Measurements from ENCODE around the gene VSTM2B.
"Not testable (repeated sequence)": the region's sequence is repeated elsewhere in the genome, so short reads cannot be mapped to it uniquely, and the experiment has no call there.

VSTM2B gene

DNA sequence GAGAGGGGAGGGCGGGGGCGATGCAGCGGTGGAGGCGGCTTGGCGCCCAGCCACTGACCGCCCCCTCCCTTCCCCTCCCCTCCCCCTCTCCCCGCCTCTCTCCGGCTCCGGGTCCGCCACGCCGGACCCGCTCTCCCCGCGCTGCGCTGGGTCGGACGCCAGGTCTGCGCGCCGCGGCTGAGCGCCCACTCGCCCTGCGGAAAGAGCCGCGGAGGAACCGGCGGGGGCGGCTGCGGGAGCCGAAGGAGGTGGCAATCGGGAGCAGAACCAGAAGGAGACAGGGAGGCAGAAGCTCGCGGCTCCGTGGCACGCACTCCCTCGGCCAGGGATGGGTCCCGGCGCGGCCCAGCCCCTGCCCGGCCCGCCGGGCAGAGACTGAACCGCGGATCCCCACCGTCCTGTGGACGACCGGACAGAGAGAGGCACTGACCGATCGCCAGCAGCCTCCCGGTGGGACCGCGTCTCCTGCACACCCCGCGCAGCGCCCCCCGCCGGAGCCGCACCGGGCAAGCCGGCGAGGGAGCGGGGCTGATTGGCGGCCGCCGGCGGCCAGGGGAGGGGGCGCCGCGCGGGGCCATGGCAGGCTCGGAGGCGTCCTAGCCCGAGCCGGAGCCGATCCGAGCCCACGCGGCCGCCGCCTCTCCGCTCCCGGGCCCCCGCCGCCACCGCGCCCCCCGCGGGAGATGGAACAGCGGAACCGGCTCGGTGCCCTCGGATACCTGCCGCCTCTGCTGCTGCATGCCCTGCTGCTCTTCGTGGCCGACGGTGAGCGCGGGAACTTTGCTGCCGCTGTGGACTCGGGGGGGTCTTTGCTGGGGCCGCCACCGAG lies at the start of gene VSTM2B:
Gene VSTM2B, plus strand, starts transcription at position 94 of the 829 bp plus-strand sequence. Its CDS starts 590 bp downstream, at position 684.
- no peak for DNase-seq

DNA sequence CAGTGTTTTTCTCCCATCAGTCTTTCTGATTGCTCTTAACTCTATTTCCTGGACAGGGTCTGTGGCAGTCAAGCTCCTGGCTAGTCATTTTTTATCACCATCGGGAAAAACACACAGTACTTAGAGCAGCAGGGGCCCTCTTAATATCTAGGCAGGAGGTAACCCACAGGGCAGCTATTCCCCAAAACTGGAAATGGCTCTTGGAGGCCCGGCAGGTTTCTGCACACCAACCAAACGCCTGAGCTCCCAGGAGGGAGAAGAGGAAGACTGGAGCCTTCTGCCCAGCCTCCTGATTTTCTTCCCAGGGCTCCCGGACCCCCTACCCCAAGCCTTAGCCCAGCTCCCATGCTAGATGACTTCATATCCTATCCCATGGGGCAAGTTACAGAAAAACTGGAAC lies 49.3 kb upstream of the VSTM2B start:
- no peak for DNase-seq

DNA sequence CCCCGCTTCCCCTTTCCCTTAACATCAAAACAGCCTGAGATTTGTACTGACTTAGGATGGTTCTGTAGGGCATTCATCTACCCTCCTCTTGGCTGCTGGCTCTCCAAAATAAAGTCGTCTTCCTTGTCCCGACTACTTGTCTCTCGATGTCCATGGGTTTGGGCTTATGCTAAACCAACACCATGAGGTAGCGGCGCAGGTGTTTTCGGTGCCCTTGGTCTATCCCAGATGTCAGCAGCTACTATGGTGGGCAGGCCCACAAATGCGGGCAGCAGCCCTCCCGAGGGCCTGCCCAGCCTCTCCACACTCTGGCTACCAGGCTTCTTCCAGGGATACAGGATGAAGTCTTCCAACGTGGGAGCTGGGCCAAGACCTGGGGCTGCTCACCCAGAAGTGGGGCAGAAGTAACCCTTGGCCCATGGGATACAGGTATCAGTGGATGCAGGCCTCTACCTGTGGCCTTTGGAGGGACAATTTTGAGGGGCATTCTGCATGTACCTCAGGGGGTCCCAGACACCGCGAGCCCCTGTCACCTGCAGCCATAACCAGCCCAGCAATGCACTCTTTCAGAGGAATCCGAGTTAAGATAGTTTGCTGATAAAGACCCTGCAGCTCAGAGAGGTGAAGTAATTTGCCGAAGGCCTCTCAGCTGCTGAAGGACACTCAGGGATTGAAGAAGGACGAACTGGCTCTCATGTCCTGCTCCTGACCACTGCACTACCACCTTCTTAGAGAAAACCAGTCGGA lies 47.8 kb upstream of the VSTM2B start:
- no peak for DNase-seq

DNA sequence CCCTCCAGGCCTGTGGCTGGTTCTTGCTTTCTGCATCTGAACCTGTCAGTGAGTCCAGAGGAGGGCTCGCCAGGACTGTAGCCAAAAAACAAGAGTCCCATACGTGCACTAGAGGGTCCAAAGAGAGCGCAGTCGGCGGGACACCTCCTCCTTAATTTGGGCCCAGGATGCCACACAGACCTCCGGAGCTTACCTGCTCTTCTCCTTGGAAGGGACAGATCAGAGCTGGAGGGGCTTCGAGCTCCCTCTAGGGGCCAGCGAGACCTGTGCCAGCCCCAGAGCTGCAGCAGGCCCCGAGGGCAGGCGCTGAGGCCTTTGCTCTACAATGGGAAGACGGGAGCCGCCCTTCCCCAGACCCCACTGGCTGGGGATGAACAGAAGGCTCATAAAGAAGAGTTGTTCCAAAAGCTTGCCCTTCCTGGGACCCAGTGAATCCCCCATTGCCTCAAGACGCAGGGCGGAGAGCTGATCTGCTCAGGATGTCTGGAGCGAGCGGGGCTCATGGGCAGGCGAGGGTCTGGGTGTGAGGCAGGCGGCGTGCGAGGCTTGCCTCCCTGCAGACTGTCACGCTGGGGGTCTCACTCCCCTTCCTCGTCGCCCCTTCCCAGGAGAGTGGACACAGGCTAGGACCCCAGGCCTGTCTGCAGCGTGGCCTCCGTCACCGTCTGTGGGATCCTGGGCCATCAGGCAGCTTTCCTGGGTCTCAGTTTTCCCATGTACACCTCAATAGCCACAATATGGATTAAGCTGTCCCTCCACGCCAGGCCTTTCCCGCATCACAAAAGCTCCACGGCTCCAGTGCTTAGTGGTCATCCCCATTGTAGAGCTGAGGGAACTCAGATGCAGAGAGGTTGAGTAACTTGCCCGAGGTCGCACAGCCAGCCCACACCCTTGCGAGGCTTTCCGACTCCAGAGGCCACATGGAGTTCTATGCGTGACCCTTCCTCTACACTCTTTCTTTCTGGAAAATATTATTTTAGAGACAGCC lies 46.9 kb upstream of the VSTM2B start:
- no peak for DNase-seq

DNA sequence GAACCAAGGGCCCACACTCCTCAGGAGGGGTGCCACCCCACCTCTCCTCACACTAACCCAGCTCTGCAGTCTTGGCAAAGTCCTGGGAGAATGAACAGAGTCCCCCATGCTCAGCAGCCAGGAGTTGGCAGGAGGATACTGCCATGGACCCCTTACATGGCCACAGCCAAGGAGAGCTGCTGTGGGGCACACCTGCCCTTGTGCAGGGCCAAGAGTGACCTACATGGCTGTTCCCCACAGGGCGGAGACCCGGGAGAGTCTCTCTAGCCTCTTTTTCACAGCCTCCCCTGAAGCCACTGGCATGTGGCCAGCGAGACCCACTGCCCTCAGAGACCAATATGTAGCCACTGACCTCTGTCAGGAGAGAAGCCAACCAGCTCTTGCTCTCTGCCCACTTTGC lies 45.9 kb upstream of the VSTM2B start:
- DNase-seq = no peak

DNA sequence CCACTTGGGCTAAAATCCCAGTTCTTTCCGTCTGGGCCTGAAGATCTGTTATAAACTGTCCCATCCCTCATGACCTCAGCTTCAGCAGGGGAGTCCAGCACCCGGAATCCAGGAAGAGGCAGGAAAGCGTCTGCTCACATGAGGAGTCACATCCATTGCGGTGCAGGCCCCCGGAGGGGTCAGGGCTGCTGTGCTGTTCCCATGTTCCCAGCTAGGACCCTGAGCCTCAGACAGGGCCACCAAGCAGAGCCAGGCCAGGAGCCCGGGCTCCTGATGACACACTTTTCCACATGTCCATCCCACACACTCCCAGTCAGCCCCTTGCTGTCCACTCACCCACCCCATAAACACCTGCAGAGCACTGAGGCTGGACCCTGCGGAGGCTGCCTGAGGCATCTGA lies 45.3 kb upstream of the VSTM2B start:
- no peak for DNase-seq

DNA sequence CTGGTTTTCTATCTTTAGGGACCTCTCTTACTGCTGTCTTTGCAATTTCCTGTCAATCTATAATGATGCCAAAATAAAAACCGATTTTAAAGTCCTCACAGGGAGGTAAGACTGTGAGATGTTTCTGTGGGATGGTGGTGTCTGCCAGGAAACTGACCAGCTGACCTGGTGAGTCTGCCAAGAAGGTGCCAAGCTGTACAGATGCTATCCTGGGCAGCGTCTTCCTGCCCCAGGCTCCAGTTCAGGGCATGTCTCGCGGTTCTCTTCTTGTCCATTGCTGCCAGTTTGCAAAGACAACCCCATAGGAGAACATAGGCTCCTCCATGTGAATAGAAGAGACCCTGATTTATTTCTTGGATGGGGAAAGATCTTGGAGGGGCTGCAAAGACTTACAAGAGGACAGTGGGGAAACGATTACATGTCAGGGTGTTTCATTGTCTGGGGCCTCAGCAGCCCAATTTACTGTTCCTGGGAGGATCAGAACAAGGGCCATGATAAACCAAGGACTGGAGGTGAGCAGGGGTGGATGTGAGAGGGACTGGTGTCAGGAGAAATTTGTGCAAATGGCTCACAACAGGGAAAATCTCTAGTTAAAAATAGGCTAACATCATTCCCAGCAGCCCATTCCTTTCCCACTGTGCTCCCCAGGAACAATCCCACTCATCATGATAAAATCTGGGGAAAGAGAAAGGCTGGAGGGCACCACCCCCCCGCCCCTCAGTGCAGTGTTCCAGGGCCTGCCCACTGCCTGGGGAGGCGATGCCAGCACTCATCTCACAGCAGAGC lies 42.7 kb upstream of the VSTM2B start:
- DNase-seq = no peak

DNA sequence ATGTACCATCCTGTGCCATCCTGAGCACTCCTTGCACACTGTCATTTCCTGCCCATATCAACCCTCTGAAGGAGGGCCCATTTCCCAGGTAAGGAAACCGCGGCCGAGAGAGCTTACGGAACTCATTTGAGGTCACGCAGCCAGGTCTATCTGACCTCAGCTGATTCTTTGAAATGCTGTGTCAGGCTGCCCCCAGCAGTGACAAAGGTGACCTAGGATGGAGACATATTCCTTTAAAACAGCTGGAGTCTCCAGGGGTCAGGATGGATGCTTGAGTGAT lies 42.2 kb upstream of the VSTM2B start:
- DNase-seq = no peak

DNA sequence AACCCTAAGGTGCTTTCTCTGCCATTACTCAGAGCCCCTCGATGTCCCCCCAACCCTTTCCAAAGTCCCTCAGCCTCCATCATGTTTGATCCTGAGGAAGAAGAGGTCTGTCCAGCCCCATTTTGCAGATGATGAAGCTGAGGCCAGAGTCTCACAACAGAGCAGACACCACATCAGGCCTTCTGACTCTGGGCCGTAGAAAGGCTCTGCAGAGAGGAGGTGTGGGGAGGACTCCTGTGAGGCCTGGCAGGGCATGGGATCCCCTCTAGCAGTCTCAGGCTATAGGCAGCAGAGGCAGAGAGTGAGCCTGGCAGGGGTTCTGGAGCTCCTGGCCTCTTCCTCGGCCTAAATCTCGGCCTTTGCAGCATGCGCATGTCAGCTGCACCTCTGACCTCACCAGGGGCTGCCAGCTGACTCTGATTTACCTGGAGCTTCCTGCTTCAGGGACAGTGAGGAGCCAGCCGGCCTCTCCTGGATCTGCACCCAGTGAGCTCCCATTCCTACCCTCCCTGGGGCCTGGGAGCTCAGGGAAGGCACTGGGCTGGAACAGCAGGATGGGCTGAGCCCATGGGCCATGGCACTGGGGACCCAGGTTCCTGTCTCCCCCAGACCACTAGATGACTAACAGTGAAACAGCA lies 41.7 kb upstream of the VSTM2B start:
- no peak for DNase-seq

DNA sequence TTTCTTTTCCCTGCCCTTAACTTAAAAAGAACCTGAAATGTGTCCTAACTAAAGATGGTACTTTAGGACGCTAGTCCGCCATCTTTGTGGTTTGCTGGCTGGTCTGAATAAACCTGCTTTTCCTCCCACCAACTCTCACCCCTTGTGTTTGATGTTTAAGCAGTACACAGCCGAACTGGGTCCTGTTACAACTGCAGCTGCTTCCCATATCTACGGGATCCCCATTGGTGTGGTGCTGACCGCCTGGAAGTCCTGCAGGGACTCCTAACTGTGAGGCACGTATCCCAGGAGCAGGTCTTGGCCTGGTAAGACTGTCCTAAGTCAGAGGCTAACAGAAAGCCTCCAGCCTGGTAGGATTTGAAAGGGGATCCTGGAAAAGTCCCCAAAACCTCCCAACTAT lies 40.9 kb upstream of the VSTM2B start:
- DNase-seq = no peak

DNA sequence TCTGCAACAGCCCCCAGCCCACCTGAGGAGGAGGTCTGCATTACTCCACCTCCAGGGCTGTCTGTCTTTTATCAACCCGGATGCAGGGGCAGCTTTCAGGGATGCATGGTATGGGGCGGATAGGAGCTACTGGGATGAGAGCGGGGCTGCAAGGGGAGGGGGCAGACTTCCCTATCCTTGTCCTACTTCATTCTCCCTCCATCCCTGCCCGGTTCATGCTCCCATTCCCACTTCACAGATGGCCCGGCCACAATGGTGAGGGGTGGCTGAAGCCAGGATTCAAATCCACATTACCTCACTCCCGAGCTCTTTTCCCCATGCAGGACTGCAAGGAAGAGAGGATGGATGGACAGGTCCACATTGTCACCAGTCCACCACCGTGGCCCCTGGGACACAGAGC lies 40.5 kb upstream of the VSTM2B start:
- no peak for DNase-seq

DNA sequence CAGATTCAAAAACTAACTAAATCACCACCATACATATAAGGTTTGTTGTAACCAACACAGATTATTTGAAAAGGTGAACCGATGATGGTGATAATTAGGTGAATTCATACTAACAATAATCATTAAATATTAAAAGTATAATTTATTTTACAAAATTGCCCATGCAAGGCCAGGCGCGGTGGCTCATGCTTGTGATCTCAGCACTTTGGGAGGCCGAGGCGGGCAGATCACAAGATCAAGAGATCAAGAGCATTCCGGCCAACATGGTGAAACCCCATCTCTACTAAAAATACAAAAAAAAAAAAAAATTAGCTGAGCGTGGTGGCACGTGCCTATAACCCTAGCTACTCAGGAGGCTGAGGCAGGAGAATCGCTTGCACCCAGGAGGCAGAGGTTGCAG lies 38.8 kb upstream of the VSTM2B start:
- DNase-seq = not testable (repeated sequence)

DNA sequence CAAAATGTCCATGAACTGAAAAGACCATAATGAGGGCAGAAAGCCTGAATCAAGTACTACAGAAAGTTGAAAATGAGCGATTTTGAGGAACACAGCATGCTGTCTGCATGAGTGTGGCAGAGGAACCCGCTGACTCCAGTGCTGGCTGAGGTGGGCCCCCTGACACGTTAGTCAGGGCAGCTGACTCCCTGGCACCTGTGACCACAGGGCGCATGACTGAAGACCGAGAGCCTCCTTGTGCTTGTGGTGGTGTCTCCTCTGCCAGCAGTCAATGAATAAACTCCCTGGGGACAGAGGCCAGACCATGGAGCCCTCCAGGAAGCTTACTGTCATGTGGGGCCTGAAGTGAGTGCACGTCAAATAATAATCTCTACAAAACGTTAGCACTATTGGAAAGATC lies 38.4 kb upstream of the VSTM2B start:
- no peak for DNase-seq

DNA sequence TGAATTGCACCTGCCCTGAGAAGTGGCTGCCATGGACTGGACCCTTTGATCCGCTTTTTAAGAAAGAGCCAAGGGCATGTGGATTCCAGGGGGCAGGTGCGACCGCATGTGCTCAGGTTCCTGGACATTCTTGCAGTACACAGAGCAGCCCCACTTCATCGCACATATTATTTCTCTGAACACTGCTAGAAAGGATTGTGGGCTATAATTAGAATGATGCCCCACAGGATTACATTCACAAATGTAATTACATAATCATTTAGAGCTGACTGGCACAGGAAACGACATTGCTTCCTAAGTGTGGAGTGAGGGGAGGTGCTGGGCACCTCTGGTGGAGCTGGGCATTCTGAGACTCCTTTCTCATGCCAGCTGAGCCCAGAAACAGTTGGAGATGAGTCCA lies 37.5 kb upstream of the VSTM2B start:
- DNase-seq = no peak

DNA sequence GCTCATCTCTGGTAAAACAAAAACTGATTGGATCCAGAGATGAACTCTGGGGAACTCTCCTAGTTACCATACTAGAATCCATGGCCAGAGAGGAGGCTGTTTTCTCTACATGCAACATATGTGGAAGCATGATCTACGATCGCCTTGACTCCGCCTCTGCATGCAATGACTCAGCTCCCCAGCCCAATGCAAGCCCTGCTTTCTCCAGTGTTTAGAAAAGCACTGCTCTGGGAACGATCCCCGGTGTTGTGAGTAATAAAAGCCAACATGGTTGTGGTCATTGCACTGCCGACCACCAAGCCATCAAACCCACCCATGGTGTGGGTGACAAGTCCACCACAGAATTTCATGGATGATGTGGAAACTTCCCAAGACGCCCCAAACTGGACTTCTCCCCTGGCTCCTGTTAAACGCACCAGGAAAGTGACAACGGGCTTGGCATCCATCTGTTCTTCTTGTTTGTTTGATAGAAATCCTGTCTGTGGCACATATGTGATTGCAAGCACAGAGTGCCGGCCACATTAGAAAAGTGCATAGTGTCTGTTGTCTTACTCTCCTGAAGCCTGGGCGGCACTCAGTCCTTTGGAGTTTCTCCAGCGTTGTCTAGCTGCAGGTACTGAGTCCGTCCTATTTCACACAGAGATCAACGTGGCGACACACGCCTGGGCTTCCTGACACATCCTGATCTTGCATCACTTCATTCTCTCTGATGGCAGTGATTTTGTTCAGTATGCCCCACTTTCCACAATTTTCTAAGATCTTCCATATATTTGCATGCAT lies 36.4 kb upstream of the VSTM2B start:
- DNase-seq = no peak

DNA sequence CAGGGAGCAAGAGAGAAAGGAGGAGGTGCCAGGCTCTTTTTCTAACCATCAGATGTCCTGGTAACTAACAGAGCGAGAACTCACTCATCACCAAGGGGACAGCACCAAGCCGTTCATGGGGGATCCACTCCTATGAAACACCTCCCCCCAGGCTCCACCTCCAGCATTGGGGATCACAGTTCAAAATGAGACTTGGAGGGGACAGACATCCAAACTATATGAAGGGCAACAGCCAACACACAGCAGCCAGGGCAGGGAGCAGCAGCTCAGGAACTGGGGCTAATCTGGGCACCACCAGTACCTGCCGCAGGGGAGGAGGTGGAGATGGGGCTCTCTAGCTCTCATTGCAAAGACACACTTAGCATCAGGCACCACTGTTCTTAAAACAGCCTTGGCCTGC lies 34.3 kb upstream of the VSTM2B start:
- no peak for DNase-seq

DNA sequence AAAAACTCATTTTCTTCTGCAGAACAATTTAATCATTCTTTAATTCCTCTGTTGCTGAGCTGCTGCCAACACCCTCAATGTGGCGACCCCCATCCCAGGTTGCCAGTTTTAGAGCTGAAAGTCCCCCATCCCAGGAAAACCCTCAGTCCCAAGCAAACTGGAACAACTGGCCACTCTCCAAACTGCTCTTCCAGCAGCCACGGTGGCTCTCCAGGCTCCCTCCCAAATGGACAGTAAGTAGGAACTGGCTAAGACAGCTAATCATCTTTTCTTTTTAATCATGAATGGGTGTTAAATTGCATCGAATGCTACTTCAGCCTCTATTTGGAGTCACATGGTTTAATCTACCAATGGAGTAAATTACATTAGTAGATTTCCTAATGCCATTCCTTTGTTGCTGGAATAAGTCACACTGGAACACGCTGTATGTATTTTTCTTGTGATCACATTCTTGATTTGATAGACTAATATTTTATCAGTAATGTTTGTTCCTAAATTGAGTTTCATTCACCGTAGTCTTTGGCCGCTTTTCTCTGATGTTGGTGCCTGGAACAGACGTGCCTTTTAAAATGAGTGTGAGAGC lies 33.7 kb upstream of the VSTM2B start:
- no peak for DNase-seq

DNA sequence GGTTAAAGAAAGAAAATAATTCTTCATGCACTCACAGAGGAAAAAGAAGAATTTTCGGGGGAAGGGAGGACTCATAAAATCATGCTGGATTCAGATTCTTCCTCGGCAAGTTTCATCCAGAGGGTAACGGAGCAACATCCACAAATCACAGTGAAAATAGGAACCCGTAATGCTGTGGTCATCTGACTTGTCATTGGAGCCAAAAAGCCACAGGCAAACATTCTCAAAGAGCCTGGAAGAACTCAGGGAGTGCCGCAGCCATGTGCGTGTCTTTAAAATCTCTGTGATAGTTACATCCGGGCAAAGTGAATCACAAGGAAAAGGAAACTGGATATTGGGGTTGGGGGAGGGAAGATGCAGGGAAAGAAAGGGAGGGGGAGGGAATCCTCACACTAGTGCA lies 33.0 kb upstream of the VSTM2B start:
- no peak for DNase-seq

DNA sequence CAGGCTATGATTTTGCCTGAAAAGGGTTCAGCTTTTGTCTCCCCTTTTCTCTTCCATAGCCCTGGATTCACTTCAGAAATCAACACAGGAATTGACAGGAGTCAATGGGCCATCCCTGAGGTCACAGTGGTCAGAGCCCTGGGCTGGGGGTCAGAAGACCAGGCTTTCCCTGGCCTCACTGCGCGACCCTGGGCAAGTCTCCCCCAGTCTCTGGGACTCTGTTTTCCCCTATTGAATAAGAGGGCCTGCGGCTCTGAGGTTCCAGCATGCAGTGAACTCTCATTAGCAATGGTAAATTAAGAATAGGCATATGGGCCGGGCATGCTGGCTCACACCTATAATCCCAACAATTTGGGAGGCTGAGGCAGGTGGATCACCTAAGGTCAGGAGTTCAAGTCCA lies 30.7 kb upstream of the VSTM2B start:
- no peak for DNase-seq

DNA sequence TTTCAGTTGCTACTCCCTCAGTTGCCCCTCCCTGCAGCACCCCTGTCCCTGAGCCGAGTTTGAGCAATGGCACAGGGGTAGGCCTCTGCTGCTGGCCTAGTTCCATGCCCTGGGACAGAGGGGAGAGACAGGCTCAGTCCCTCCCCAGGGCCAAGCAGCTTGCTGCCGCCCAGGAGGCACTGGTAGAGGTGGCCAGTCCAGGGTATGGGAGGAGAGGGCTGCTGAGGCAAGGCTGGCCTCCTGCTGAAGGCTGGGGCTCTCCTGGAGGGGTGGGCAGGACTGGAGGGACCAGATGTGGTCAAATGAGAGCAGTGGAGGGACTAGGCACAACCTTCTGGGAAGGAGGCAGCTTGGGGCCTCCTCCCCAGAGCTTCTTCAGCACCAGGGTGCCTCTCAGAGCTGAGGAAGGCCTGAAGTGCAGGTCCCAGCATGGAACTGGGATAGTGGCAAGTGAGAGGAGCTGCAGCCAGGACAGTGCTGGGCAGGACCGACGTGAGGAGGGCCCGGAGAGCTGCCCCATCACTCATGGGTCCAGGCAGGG lies 29.8 kb upstream of the VSTM2B start:
- DNase-seq = no peak

DNA sequence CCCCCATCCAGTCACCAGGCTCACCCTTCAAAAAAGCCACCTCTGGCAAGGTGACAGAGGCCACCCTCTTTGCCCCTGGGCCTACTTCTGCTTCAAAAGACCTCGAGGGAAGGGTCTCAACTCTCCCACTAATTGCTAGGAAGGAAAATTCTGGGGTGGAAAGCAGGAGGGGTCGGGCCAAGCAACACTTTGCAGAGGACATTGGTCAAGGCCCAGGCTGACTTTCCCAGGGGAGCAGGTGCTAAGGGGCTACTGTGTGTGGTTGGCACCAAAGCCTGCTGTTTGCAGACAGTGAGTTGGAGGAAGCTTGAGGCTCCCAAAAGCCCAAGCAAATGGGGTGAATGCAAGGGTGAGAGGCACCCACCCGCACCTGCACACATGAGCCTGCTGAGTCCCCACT lies 28.6 kb upstream of the VSTM2B start:
- DNase-seq = no peak

All from activated CD4-positive, alpha-beta T cell treated with anti-CD3 and anti-CD28 coated beads for 1 hour (primary cell).